ENCODE results near the gene STYXL1.

STYXL1 gene

GRCh38 chr7:75948179-75948578 lies 99.6 kb downstream of the STYXL1 start:
- Histone ChIP-seq H3K4me1 (ENCODE audit: control insufficient read depth, insufficient read depth, low read length) (no peaks in the 10 kb centered on the region), H3K9ac (ENCODE audit: low read depth, low read length) (no peak overlapping the region), H3K27me3 (ENCODE audit: control insufficient read depth, insufficient read depth, low read length) (no peaks in the 10 kb centered on the region), H3K27ac (ENCODE audit: low read depth, low read length) (no peak overlapping the region), H3K36me3 (ENCODE audit: control insufficient read depth, insufficient read depth, low read length) (peaks cover 11% of the 10 kb centered on the region; the same call in 1 of the 2 replicates), H3K4me3 (ENCODE audit: low read depth, low read length) (no peak overlapping the region), H3K9me3 (ENCODE audit: control insufficient read depth, insufficient read depth, low read length) (no peaks in the 10 kb centered on the region)

All from HUES48 (cell line).